Activated CD8-positive, alpha-beta T cell treated with anti-CD3 and anti-CD28 coated beads for 36 hours (primary cell): ENCODE results near the gene TEX35. TPM values are rescaled to one million over a fixed set of nuclear protein-coding genes. Genes with fewer than 3 reads are reported as not detected.

Experiments
- ATAC-seq: fragments of 200-7000 bp; cut with Tn5 transposase; one replicate; pipeline ENCODE4 v1.10.0; 2021; ENCODE audit warnings: mild to moderate bottlenecking, moderate library complexity
- CTCF ChIA-PET: fragments of 350-600 bp; sonication (Branson Sonifier 250); formaldehyde crosslinking; loops from one replicate; lab custom pipeline; 2021; ENCODE audit warnings: antibody characterized with exemption; lab: Charles Lee
- POLR2A ChIA-PET: fragments of 350-600 bp; sonication (Branson Sonifier 250); formaldehyde crosslinking; loops from one replicate; lab custom pipeline; 2021; ENCODE audit warnings: antibody characterized with exemption; lab: Charles Lee
- DNase-seq: peaks from one replicate; pipeline ENCODE4 v3.0.0-alpha.2; 2020
- H3K27ac Mint-ChIP-seq: one replicate; pipeline ENCODE4 v1.8.0; 2021; ENCODE audit warnings: mild to moderate bottlenecking, mixed read lengths
- H3K27me3 Mint-ChIP-seq: one replicate; pipeline ENCODE4 v1.8.0; 2021; ENCODE audit warnings: mixed read lengths
- H3K36me3 Mint-ChIP-seq: one replicate; pipeline ENCODE4 v1.8.0; 2021; ENCODE audit warnings: low read depth, mixed read lengths
- H3K4me1 Mint-ChIP-seq: one replicate; pipeline ENCODE4 v1.8.0; 2021; ENCODE audit warnings: low read depth, mixed read lengths
- H3K4me3 Mint-ChIP-seq: one replicate; pipeline ENCODE4 v1.8.0; 2021; ENCODE audit warnings: mild to moderate bottlenecking, moderate library complexity, mixed read lengths
- H3K9me3 Mint-ChIP-seq: one replicate; pipeline ENCODE4 v1.8.0; 2021; ENCODE audit warnings: mixed read lengths
- intact Hi-C: fragments of 100-400 bp; cut with micrococcal nuclease; formaldehyde crosslinking; loops from one replicate; pipeline ENCODE4 v1.10.0; 2022
- total RNA-seq, 2 experiments: library from RNA; stranded (reverse); gene quantifications; one replicate each; pipeline ENCODE4 v1.2.3, GENCODE V29; 2021
- TF ChIP-seq, protein P1 (sequence below): fragments of 200-600 bp; IDR thresholded peaks from one replicate; pipeline ENCODE4 v1.8.0; 2022; ENCODE audit warnings: antibody characterized with exemption, mild to moderate bottlenecking

TEX35 gene
- total RNA-seq, 2 experiments from 2014 or later: not detected

GRCh38 chr1:178532392-178532791 is 19.5 kb downstream of the TEX35 start:
- no peaks in the 10 kb centered on the region for H3K9me3 Mint-ChIP-seq
- DNase-seq: peak; percentile 83
- no peaks in the 10 kb centered on the region for H3K27me3 Mint-ChIP-seq
- H3K4me3 Mint-ChIP-seq: no peak overlapping the region
- no peaks in the 10 kb centered on the region for H3K36me3 Mint-ChIP-seq
- H3K4me1 Mint-ChIP-seq: no peaks in the 10 kb centered on the region
- ATAC-seq: peak; percentile 87
- CTCF ChIA-PET: interaction anchor here (0.6 to 3.3 kb wide), 24 partner anchors 10 to 839 kb away, joined by 3 to 29 read pairs (median 3); no protein-coding TSS in a partner anchor
- TF ChIP-seq, protein P1, sequence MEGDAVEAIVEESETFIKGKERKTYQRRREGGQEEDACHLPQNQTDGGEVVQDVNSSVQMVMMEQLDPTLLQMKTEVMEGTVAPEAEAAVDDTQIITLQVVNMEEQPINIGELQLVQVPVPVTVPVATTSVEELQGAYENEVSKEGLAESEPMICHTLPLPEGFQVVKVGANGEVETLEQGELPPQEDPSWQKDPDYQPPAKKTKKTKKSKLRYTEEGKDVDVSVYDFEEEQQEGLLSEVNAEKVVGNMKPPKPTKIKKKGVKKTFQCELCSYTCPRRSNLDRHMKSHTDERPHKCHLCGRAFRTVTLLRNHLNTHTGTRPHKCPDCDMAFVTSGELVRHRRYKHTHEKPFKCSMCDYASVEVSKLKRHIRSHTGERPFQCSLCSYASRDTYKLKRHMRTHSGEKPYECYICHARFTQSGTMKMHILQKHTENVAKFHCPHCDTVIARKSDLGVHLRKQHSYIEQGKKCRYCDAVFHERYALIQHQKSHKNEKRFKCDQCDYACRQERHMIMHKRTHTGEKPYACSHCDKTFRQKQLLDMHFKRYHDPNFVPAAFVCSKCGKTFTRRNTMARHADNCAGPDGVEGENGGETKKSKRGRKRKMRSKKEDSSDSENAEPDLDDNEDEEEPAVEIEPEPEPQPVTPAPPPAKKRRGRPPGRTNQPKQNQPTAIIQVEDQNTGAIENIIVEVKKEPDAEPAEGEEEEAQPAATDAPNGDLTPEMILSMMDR: peak; percentile 86
- intact Hi-C loops: loop anchor here (2.0 to 5.0 kb wide), 2 partner anchors 220 to 470 kb away; no protein-coding TSS in a partner anchor
- no peak overlapping the region for H3K27ac Mint-ChIP-seq
- POLR2A ChIA-PET: no interaction called here

- H3K4me1 Mint-ChIP-seq: no peaks in the 10 kb centered on the region
- H3K27ac Mint-ChIP-seq: no peak overlapping the region
- H3K27me3 Mint-ChIP-seq: no peaks in the 10 kb centered on the region
- DNase-seq (no peak), ATAC-seq (no peak)
- H3K36me3 Mint-ChIP-seq: no peaks in the 10 kb centered on the region
- intact Hi-C loops: loop anchor here (2.0 to 5.0 kb wide), 2 partner anchors 219 to 469 kb away; no protein-coding TSS in a partner anchor
- ChIA-PET CTCF (interaction anchor here (0.5 to 3.3 kb wide), 14 partner anchors 7 to 1871 kb away, joined by 3 to 29 read pairs (median 4); no protein-coding TSS in a partner anchor), POLR2A (interaction anchor here (0.6 kb wide), 1 partner anchor 26 kb away, joined by 3 read pairs; no protein-coding TSS in a partner anchor)
- H3K9me3 Mint-ChIP-seq: no peaks in the 10 kb centered on the region
- no peak overlapping the region for H3K4me3 Mint-ChIP-seq
- TF ChIP-seq, protein P1: no peak
Observed at GRCh38 chr1:178533121-178533946, 20.4 kb downstream of the TEX35 start.

DNA sequence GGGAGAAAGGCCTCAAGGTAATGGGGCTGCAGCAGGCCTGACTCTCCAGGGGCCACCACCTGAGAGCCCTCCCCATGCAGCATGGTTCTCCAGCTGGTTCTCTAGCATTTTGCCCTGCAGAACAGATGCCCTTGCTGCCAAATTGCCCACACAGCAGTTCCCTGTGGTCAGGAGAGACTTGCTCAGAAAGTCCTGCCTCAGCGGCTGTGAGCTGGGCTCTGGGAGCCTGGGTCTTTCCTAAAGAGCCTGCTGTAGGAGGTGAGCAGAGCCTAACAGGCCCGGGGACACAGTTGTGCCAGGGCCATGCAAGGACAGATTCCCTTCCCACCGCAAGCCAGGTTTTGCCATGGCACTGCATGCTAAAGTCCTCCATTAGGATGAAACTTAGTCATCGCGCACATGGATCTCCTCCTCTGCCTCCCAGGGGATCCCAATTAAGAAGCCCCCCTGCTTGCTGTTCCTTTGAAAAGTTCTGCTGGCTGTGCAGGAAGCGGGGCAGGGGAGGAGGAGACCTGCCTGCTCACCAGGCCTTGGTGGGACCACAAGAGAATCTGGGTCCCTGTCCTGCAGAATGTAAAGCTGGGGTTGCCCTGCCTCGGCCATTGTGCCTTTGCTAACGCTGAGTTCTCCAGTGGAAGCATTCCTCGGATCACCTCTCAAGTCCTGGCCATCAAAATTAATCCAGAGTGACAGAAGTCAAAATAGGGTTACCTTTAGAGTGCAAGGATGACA is 21.4 kb downstream of the TEX35 start:
- ATAC-seq (no peak), DNase-seq (no peak)
- Mint-ChIP-seq H3K4me1 (no peaks in the 10 kb centered on the region), H3K4me3 (no peak overlapping the region), H3K27ac (no peak overlapping the region), H3K9me3 (no peaks in the 10 kb centered on the region), H3K27me3 (no peaks in the 10 kb centered on the region), H3K36me3 (no peaks in the 10 kb centered on the region)
- ChIA-PET POLR2A (no interaction called here), CTCF (interaction anchor here (1.3 to 3.3 kb wide), 3 partner anchors 219 to 469 kb away, joined by 5 to 29 read pairs (median 18); no protein-coding TSS in a partner anchor)
- TF ChIP-seq, protein P1: no peak
- intact Hi-C loops: loop anchor here (5.0 kb wide), 1 partner anchor 468 kb away; no protein-coding TSS in a partner anchor

DNA sequence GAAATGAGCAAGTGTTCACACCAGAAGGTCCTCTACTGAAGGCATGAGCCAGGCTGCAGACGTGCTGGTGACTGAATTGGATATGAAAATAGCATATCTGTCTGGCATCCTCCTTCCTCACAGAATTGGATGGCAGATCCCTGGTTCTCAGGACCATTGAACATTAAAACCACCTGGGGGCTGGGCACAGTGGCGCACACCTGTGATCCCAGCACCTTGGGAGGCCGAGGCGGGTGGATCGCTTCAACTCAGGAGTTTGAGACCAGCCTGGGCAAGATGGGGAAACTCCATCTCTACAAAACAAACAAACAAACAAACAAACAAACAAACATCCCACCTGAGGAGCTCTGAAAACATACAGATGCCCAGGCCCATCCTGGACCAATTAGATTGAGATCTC is 23.4 kb downstream of the TEX35 start:
- H3K4me3 Mint-ChIP-seq: no peak overlapping the region
- TF ChIP-seq, protein P1: no peak
- ChIA-PET CTCF (interaction anchor here (1.5 kb wide), 1 partner anchor 467 kb away, joined by 8 read pairs; no protein-coding TSS in a partner anchor), POLR2A (no interaction called here)
- no peaks in the 10 kb centered on the region for H3K36me3 Mint-ChIP-seq
- no peak overlapping the region for H3K27ac Mint-ChIP-seq
- no peak for ATAC-seq
- H3K27me3 Mint-ChIP-seq: no peaks in the 10 kb centered on the region
- H3K9me3 Mint-ChIP-seq: no peaks in the 10 kb centered on the region
- intact Hi-C loops: no loop called here
- DNase-seq: no peak
- no peaks in the 10 kb centered on the region for H3K4me1 Mint-ChIP-seq
